HepG2 (cell line): ENCODE results near the gene ARFGAP3. TPM values are rescaled to one million over a fixed set of nuclear protein-coding genes. Genes with fewer than 3 reads are reported as not detected.
A peak's percentile ranks its signal among the peaks of the same experiment; 100 is the strongest.

ENCODE experiments used
- BHLHE40 ChIP-seq: IDR thresholded peaks from 2 replicates; pipeline ENCODE4 v1.6.1; 2011; ENCODE audit warnings: low read length, improper control_type of control experiment
- CENPBD1 ChIP-seq: sonication (generic); formaldehyde crosslinking; IDR thresholded peaks from 2 replicates; pipeline ENCODE4 v1.8.0; 2022; ENCODE audit warnings: missing genetic modification reagents, low read depth, mild to moderate bottlenecking, borderline replicate concordance
- EED ChIP-seq: sonication (generic); formaldehyde crosslinking; IDR thresholded peaks from 2 replicates; pipeline ENCODE4 v1.5.0; 2020; ENCODE audit warnings: mild to moderate bottlenecking, missing genetic modification reagents
- JUNB ChIP-seq: sonication (generic); formaldehyde crosslinking; IDR thresholded peaks from 2 replicates; pipeline ENCODE4 v1.8.0; 2022; ENCODE audit warnings: missing genetic modification reagents, mild to moderate bottlenecking, borderline replicate concordance
- KLF12 ChIP-seq: sonication (generic); formaldehyde crosslinking; IDR thresholded peaks from 2 replicates; pipeline ENCODE4 v1.4.0; 2020; ENCODE audit warnings: missing genetic modification reagents, borderline replicate concordance
- LCORL ChIP-seq, 2 experiments: fragments of 450-650 bp in 1 of 2; sonication (generic) in 1 of 2; formaldehyde crosslinking in 1 of 2; IDR thresholded peaks; 2 replicates each; pipeline versions ENCODE4 v1.5.0 to v1.6.1; 2017 to 2020; ENCODE audit warnings: antibody characterized with exemption in 1 of 2, missing genetic modification reagents in 1 of 2
- MLXIP ChIP-seq: sonication (generic); formaldehyde crosslinking; IDR thresholded peaks from 2 replicates; pipeline ENCODE4 v1.9.0; 2021; ENCODE audit warnings: missing genetic modification reagents, borderline replicate concordance
- MTA3 ChIP-seq: sonication (generic); formaldehyde crosslinking; IDR thresholded peaks from 2 replicates; pipeline ENCODE4 v1.4.0; 2020; ENCODE audit warnings: missing genetic modification reagents
- NPAS2 ChIP-seq: sonication (generic); formaldehyde crosslinking; IDR thresholded peaks from 2 replicates; pipeline ENCODE4 v1.8.0; 2022; ENCODE audit warnings: mild to moderate bottlenecking, missing genetic modification reagents, borderline replicate concordance
- RFXANK ChIP-seq: IDR thresholded peaks from 2 replicates; pipeline ENCODE4 v1.6.1; 2016
- RORA ChIP-seq: sonication (generic); formaldehyde crosslinking; IDR thresholded peaks from 2 replicates; pipeline ENCODE4 v1.5.0; 2020; ENCODE audit warnings: mild to moderate bottlenecking, missing genetic modification reagents, moderate library complexity
- SKIL ChIP-seq: sonication (generic); formaldehyde crosslinking; IDR thresholded peaks from 2 replicates; pipeline ENCODE4 v1.8.0; 2022; ENCODE audit warnings: missing genetic modification reagents, mild to moderate bottlenecking, moderate library complexity, borderline replicate concordance
- SMYD3 ChIP-seq: sonication (generic); formaldehyde crosslinking; IDR thresholded peaks from 2 replicates; pipeline ENCODE4 v1.8.1; 2023; ENCODE audit warnings: mild to moderate bottlenecking, missing genetic modification reagents
- SOX5 ChIP-seq: IDR thresholded peaks from 2 replicates; pipeline ENCODE4 v1.6.1; 2016; ENCODE audit warnings: borderline replicate concordance
- TBP ChIP-seq: sonication (generic); formaldehyde crosslinking; IDR thresholded peaks from 2 replicates; pipeline ENCODE4 v1.5.0; 2020; ENCODE audit warnings: missing genetic modification reagents
- ZNF142 ChIP-seq: sonication (generic); formaldehyde crosslinking; IDR thresholded peaks from 2 replicates; pipeline ENCODE4 v1.4.0; 2020; ENCODE audit warnings: missing genetic modification reagents
- ZNF3 ChIP-seq: IDR thresholded peaks from 2 replicates; pipeline ENCODE4 v1.7.0; 2017; ENCODE audit warnings: inconsistent platforms
- ZNF468 ChIP-seq: sonication (generic); formaldehyde crosslinking; IDR thresholded peaks from 2 replicates; pipeline ENCODE4 v1.8.0; 2022; ENCODE audit warnings: mild to moderate bottlenecking, moderate library complexity, missing genetic modification reagents
- polyA plus RNA-seq, 8 experiments: library from polyadenylated mRNA; depleted of rRNA in 3 of 8; stranded (reverse) in 7 of 8; unstranded in 1 of 8; fragments of >200 nt; fragmentation: Illumina TruSeq in 4 of 8; extraction: Trizol in 4 of 8; gene quantifications; 2 replicates each; pipeline versions ENCODE4 v1.2.1 to v1.2.3, GENCODE V29; 2011 to 2016; ENCODE audit warnings: low read depth in 4 of 8, missing spikeins in 1 of 8, mixed read lengths in 1 of 8; ENCODE audit not compliant: insufficient read depth in 1 of 8
- total RNA-seq, 5 experiments: library from RNA; depleted of rRNA; stranded (reverse); fragments of >200 nt; fragmentation: Illumina TruSeq; extraction: Trizol; gene quantifications; 2 replicates each; pipeline ENCODE4 v1.2.3, GENCODE V29; 2016; ENCODE audit warnings: low read depth in 1 of 5

ARFGAP3 gene
- total and polyA plus RNA-seq, 2 of the 13 experiments (the other 11 are each of a cell fraction or from before 2014, with no cell fraction given) = 41.7 to 61.6 TPM

GRCh38 chr22:42780070-42780540 lies 77.0 kb downstream of the ARFGAP3 start (continued):
- TF ChIP-seq SOX5 (peak; percentile 51; the same call in 1 of the 2 replicates), SMYD3 (CRISPR knock-in tag) (no peak), ZNF468 (CRISPR knock-in tag) (no peak), BHLHE40 (no peak), RORA (no peak), MLXIP (CRISPR knock-in tag) (no peak), SKIL (no peak), EED (CRISPR knock-in tag) (no peak), ZNF142 (CRISPR knock-in tag) (no peak), NPAS2 (CRISPR knock-in tag) (no peak), JUNB (CRISPR knock-in tag) (no peak), KLF12 (CRISPR knock-in tag) (no peak), MTA3 (no peak), LCORL (IDR thresholded peaks at IDR 0.05) (no peak), LCORL (CRISPR knock-in tag; IDR thresholded peaks at IDR 0.05) (peak; percentile 47; the same call in 1 of the 2 replicates), ZNF3 (CRISPR knock-in tag) (no peak), TBP (CRISPR knock-in tag) (no peak), CENPBD1 (CRISPR knock-in tag) (no peak), RFXANK (CRISPR knock-in tag) (no peak)
